HG02642 (cell line): ENCODE measurements around the gene ASGR2.
"Not testable (repeated sequence)": the region's sequence is repeated elsewhere in the genome, so short reads cannot be mapped to it uniquely, and the experiment has no call there.

ENCODE experiments used
- ATAC-seq: cut with Tn5 transposase; IDR thresholded peaks from one replicate; pipeline ENCODE4 v1.9.1; 2021; ENCODE audit warnings: mild to moderate bottlenecking; ENCODE audit not compliant: unreplicated experiment, poor library complexity

The ASGR2 gene, protein sequence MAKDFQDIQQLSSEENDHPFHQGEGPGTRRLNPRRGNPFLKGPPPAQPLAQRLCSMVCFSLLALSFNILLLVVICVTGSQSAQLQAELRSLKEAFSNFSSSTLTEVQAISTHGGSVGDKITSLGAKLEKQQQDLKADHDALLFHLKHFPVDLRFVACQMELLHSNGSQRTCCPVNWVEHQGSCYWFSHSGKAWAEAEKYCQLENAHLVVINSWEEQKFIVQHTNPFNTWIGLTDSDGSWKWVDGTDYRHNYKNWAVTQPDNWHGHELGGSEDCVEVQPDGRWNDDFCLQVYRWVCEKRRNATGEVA

DNA sequence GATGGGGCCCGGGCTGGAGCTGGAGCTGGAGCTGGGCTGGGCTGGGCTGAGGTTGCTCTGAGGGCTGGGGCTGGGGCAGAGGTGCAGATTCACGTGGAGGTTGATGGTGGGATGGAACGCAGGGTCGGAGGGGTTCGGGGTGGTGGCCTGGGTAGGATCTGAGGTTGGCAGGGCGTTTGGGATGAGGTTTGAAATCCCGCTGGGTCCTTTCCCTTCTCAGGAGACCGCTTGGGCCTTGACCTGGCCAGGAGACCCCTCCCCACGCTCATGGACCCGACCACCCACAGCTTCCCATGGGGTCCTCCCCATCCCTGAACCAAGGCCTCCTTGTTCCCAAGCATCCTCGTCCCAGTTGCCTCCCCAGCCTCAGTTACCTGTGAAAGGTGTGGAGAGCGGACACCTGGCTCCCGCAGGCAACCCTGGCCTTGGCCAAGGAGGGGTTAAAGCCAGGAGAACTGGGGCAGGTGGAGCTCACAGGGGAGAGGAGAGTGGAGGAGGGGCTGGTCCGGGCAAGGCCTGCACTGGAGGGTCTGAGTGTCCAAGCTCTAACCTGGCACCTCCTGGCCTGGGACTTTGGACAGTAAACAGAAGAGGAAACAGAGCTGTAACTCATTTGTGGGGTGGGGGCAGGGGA lies at the start of gene ASGR2:
Gene ASGR2 (minus strand): TSS at position 582 of the 634 bp plus-strand sequence. CDS start 582 bp downstream, outside the sequence.
- ATAC-seq, result no peak

DNA sequence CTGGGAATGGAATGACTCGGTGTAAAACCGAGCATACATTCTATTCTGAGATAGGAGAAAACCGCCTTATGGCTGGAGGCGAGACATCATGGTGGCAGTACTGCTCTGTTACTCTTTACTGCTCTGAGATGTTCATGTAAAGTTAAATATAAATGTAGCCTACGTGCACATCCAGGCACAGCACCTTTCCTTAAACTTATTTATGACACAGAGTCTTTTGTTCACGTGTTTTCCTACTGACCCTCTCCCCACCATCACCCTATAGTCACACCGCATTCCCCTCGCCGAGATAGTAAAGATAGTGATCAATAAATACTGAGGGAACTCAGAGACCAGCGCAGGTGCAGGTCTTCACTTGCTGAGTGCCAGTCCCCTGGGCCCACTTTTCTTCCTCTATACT lies 44.9 kb upstream of the ASGR2 start:
- not testable (repeated sequence) for ATAC-seq

DNA sequence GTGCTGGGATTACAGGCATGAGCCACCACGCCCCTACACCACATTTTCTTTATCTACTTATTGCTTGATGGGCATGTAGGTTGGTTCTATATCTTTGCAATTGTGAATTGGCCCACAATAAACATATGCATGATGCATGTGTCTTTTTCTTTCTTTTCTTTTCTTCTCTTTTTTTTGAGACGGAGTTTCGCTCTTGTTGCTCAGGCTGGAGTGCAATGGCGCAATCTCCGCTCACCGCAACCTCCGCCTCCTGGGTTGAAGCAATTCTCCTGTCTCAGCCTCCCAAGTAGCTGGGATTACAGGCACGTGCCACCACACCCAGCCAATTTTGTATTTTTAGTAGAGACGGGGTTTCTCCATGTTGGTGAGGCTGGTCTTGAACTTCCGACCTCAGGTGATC lies 43.8 kb upstream of the ASGR2 start:
- ATAC-seq, result not testable (repeated sequence)

DNA sequence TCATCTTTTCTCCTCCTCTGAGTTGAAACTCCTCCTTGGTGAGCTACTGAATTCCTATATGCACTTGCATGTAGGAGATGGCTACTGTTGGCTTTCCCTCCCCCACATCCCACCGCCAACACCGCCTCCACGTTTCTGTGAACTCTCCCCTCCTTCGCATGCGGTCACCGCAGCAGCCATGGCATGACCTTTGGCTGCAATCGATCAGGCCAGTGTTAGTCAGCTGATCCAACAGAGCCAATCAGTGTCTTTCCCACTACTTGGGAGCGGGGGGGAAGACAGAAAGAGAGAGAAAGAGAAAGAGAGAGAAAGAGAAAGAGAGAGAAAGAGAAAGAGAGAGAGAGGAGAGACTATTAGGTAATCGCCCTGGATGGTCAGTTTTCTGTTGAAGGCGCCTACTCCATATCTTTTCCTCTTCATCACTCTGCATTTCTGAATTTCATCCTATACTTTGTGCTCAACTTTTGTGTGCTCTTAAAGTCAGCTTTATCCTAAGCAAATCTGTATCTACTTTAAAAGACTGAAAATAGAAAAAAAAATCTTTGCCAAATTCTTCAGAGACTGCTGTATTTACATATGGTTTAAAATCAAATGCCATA lies 41.8 kb upstream of the ASGR2 start:
- ATAC-seq, result no peak

DNA sequence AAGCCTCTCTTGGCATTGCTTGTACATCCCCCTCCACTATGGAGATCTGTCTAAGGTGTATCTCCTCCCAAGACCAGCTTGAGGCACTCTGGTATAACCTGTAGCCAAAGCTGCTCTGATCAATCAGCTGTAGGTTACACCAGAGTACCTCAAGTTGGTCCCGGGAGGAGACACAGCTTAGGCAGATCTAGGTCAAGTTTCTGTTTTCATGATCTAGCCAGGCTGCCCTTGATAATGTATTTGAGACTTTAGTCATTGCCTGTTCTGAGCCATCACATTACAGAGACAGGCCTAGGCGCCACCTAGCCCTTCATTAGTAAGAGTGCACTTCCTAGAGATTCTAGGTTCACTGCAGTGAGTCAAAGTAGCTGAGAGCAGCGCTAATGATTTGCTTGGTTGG lies 33.1 kb upstream of the ASGR2 start:
- ATAC-seq, result no peak

DNA sequence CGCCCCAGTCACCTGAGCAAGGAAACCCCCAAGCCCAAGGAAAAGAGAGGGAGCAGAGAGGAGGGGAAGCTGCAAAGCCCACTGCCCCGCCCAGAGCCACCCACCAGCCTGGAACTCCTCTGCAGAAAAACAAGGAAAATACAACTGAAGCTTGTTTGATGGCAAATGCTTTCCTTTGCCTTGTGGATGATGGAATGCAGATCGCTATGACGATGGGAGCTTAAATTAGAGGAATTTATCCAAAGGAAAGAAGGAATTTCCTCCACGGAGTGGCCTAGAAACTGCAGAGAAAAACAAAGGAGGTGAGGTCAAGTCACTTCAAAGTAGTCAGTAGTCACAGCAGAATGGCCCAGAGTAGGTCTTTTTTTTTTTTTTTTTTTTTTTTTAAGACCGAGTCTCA lies 31.5 kb upstream of the ASGR2 start:
- no peak for ATAC-seq

DNA sequence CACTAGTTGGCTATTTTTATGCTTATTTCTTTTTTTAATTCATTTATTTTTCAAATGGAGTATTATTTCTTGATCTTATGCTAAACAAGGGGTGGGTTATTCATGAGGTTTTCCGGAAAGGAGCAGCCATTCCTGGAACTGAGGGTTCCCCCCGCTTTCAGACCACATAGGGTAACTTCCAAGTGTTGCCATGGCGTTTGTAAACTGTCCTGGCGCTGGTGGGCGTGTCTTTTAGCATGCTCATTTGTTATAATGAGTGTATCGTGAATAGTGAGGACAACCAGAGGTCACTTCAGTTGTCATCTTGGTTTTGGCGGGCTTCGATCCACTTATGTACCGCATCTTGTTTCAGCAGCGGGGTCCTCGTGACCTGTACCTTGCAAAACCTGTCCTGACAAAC lies 29.6 kb upstream of the ASGR2 start:
- ATAC-seq, result no peak

DNA sequence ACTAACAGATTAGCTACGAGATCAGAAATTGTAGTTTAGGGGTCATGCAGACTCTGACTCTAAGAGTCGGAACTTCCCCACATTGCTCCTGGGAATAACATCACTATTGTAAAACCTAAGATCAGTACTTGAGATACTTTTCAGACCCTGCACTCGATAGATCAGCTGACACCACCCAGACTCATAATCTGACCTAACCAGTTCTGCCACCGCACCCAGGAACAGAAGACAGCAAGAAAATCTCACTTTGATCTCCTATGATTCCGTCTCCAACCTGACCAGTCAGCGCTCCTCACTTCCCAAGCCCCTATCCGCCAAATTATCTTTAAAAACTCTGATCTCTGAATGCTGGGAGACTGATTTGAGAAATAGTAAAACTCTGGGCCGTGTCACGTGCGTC lies 27.2 kb upstream of the ASGR2 start:
- ATAC-seq, result no peak

DNA sequence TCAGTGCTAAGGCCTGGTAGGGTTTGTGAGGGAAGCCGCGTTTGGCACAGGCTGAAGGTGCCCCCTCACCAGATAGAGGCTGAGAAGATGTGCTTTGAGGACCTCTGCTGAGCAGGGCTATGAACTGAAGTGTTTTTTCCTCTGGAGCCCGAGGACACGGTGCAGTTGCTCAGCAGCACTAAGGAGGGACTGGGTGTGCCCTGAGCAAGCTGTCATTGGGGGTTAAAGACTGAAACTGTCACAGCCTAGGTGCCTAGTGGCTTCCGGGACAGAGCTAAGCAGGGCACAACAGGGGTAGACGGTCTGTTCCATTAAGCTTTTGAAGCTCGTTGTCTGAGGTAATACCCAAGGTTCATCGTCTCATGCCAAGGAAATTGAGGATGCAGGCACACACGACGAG lies 24.8 kb upstream of the ASGR2 start:
- no peak for ATAC-seq

DNA sequence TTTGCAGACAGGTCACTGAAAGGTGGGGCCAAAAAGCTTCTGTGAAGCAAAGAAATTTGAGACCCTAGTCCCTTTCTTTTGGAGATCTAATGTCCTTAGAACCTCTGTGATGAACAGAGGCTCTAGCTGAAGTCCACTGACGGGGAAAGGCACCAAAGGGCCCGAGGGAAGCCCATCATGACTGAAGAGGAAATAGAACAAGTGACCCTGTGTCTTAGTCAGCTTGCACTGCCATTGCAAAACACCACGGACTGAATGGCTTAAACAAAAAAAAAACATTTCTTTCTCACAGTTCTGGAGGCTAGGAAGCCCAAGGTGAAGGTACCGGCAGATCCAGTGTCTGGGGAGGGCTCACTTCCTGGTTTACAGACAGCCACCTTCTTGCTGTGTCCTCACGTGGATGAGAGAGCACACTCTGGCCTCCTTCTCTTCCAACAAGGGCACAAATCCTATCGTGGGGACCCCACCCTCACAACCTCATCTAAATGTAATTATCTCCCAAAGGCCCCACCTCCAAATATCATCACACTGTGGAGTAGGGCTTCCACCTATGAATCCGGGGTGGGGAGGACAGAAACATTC lies 24.3 kb upstream of the ASGR2 start:
- ATAC-seq, result no peak

DNA sequence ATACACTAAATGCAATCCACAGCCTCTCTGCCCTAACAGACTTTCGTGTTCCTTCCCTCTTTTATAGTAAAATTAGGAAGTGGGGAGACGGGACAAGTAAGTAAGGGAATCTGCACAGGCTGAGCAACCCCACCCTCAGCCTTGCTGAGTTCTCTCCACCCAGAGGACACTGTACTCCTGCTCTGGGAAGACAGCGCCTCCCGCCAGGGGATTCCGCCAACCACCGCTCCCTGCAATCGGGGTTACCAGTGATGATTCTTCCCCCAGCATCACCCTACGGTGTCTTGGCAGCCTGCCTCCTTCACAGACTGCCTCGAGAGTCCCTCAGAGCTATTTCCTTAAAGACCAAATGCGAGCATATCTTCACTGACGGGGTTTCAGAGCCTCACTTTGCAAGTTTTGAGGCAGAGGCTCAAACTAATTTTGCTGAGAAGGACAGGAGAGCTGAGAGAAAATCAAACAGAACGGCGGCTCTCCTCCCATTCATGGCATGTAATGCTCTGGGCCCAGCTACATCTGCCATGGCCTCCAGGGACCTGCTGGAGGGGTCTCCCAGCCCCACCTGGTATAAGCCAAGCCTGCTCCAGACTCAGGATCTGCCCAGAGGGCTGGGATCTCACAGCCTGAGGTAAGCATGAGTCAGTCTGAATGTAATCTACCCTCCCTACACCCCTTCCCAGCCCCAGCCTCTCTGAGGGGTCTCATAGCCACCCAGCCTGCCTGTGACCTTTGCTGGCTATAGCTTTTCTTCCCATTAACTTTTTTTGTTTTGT lies 22.7 kb upstream of the ASGR2 start:
- no peak for ATAC-seq

DNA sequence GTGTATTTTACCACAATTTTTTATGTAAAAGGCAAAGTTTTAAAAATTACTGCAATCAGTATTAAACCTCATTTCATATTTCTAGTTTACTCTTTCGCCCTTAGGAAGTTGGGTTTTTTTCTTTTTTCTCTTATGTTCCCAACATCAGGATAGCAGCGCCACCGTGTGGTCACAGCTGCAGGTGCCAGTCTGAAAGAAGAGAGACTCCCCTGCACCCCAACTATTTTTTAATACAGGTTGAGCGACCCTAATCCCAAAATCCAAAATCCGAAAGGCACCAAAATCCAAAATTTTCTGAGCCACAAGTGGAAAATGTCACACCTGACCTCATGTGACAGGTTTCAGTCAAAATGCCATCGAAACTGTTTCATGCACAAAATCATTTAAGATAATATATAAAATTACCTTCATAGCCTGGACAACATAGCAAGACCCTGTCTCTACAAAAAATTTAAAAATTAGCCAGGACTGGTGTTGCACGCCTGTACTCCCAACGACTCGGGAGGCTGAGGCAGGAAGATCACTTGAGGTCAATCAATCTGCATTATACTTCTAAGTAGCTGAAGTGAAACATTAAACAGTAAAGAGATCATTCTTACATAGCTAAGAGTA lies 21.8 kb upstream of the ASGR2 start:
- ATAC-seq, result no peak

DNA sequence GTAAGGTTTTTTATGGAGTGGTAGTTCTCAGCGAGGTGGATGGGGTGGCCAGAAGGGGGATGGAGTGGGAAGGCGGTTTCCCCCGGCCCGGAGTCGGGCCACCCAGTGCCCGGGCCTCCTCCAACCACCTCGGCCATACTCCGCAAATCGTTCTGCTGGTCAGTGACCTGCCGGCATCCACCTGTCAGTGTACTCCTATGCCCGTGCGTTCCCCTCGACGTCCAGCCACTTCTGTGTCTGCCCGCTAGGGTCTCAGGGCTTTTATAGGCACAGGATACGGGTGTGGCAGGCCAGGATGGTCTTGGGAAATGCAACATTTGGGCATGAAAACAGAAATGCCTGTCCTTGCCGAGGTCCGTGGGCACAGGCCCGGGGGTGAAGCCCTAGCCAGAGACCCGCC lies 19.3 kb upstream of the ASGR2 start:
- ATAC-seq, result no peak

DNA sequence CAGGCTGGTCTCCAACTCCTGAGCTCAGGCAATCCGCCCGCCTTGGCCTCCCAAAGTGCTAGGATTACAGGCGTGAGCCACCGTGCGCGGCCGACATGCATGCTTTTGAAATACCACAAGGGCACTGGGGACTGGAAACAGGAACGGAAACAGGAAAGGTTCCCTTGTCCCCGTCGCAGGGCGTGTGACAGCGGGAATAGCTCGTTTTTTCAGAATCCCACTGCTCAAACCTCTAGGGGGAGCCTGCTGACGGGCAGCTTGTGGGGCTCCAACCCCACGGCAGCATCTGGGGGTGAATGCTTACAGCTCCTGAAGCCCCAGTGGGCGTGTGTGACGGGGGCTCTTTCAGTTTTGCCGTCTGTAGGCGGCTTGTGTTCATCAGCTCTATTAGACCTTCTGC lies 18.8 kb upstream of the ASGR2 start:
- no peak for ATAC-seq

DNA sequence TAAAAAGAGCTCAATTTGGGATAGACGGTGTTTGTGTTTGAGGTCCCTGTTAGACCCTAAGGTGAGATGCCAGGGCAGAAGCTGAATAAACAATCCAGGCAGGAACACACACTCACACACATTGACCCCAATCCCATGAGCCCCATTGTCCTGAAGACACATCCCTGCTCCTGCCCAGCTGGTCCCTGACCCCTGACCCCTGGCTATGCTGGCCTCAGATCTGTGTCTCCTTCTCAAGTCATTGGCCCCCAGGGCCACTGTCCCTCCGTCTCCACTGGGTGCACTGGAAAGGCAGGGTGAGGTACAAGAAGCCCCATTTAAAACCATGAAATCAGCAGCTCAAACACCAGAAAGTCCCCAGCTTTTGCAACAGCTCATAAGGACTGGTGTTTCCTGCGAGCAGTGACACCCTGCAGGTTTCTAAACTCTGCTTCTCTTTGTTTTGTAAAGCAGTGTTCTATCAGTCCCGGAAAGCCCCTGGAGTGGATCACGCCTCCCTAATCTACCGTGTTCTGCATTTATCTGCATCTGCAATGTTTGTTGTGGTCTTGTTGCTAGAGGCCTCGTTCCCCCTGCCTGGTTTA lies 18.0 kb upstream of the ASGR2 start:
- ATAC-seq, result no peak

DNA sequence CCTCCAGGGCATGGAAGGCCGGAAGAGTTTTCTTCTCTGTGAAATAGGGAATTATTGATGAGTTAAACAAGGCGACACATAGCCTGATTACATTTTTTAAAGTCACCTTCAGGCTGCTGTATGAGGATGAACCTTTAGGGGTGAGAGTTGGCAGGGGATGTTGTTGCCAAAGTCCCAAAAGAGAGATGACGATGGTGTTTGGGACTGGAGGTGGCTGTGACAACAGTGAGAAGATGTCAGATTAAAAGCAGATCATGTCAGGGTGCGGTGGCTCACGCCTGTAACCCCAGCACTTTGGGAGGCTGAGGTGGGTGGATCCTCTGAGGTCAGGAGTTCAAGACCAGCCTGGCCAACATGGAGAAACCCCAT lies 16.8 kb upstream of the ASGR2 start:
- no peak for ATAC-seq

DNA sequence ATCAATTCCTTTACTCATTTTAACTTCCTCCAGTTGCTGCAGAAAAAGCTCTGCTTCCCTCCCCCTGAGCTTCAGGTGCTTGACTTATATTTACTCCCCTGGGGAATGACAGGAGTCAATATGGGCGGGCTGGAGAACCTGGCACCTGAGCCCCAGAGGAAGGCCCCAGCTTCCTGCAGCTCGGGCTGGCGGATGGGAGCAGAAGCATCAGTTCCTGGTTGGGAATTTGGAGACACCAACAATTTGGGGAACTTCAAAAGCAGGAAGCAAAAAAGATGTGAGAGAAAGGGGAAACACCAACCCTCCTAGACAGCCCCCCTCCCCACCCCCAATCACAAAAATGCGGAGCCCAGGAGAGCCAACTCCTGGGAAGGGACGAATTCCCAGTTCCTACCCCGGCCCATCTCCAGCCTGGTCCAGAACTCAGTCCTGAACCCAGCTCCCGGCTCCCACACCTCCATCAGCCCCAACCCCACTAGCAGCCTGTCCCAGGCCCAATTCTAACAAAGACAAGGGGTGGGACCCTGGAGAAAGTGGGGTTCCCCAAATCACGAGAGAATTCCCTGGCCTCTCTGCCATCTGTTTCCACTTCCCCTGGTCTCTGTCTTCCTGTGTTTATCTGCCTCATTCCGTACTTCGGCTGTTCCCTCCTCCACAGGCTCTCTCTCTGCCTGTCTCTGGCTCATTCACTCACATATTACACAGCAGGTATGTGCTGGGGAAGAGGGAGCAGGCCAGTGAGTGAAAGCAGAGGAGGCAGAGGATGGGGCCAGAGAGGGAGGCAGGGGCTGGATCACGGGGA lies 16.2 kb upstream of the ASGR2 start:
- ATAC-seq, result no peak

DNA sequence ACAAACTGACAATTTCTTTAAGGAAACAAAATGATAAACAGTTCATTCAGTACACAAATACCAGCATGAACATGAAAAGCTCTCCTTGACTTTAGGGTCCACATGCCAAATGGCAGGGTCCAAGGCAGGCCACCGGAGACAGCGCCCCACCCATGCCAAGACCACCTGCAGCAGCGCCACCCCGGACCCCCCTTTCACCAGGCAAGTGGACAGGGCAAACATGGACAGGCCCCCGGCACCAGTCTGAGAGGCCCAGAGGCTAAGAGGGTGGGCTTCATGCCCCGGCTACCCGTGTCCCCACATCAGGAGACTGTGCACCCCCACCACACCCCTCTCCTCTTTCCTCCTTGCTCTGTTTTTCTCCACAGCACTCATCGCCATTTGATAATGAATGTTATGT lies 14.7 kb upstream of the ASGR2 start:
- no peak for ATAC-seq

DNA sequence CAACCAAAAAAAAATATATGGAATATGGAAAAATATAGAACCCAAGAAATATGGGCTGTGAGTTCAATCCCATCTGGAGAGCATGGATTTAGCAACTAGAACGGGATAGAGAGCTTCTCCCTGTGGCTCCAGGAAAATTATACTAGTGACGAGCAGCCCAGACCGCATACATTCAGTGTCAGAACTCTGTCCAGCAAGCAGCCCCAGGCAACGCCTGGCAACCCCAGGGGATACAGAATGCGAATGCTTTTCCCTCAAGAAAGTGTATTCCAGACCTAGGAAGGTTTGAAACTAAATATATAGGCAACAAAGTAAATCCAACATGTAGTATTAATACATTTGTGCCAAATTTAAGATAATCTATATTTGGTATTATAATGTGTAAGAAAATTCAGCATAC lies 13.5 kb upstream of the ASGR2 start:
- no peak for ATAC-seq
